GM18873 (cell line): ENCODE results near the gene KIAA0930.
"Not testable (repeated sequence)": the region's sequence is repeated elsewhere in the genome, so short reads cannot be mapped to it uniquely, and the experiment has no call there.

Source experiments
- ATAC-seq: cut with Tn5 transposase; IDR thresholded peaks from one replicate; pipeline ENCODE4 v1.9.1; 2021; ENCODE audit warnings: mild to moderate bottlenecking, moderate library complexity, moderate number of reproducible peaks; ENCODE audit not compliant: unreplicated experiment, low FRiP score

KIAA0930 gene

DNA sequence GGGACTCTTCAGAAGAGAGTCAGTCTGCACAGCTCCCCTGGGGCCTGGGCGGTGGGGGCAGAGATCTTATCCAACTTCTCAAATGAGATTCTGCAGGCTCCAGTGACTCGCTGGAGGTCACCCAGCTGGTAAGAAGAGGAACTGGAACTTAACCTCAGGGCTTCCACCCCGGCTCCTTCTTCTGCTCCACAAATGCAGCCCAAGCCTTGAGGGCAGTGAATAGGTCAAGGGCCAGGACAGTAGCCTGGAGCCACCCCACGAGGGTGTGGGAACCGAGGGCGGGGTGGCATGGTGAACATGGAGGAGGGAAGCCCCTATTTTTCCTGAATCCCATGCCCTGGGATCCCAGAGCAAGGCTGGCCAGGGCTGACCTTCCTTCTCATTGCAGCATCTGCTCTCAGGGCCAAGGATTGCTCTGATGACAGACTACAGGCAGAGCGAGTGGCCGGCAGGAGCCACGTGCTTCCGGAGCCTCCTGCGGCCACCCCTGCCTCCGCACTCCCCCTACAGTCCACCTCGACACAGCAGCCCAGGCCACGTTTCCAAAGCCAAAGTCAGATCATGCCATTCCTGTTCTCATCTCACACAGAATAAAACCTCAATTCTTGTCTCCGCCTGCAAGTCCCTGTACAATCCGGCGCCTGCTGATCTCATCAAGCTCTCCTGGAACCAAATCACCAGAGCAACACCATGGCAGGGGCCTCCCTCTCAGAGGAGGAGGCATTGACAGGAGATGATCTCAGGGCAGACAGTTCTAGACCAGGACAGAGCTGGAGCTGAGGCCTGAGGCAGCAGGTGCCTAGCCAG is 23.0 kb upstream of the KIAA0930 start:
- ATAC-seq: peak; percentile 66

DNA sequence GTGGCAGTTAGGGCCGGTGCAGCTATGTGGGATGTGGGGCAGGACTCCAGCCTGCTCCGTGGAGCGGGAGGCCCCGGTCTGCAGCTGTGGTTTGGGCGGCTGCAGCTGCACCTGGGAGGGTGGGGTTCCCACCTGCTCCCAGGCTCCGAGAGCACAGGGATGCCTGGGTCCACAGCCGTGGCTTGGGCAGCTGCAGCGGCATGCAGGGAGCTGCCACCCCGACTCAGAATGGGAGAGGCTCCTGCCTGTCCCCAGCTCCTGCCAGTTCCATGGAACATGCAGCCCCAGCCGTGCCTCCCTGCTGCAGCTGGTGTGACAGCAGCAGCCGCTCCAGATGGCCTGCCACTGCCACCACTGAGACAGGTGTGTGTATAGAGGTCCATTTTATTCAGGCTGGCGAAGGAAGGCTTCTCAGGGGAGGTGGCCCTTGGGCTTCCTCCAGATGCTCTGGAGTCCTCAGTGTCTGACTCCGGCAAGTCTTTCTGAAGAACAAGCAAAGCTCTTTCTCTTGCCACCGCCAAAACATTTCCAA is 22.3 kb upstream of the KIAA0930 start:
- peak; percentile 39 for ATAC-seq

DNA sequence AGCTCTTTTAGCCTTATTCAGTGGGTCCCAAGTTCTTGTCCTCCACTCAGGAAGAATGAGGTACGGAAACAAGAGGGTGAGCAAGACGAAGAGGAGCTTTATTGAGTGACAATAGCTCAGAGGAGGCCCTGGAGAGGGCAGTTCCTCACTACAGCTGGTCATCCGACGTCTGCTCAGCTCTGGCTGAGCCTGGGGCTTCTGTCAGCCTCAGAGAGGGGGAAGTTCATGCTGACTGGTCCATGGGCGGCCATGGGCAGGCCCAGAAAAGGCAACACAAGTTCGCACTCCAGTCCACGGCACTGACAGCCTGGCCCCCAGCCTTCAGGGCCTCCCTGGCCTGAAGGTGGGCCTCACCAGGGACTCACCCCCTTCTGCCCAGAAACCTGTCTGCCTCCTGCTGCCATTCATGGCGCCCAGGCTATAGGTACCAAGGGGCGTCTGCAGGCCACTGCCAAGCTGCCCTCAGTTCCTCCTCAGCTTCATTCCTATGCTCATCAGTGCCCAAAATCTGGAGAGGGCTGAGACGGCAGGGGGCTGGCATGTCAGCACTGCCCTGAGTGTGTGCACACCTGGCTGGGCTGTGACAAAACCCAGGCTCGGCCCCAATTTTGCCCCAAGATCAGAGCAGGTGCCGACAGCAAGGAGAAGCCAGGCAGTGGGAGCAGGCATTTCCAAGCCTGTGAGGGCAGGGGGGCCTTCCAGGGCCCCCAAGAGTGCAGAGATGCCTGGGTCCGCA is 21.7 kb upstream of the KIAA0930 start:
- no peak for ATAC-seq

DNA sequence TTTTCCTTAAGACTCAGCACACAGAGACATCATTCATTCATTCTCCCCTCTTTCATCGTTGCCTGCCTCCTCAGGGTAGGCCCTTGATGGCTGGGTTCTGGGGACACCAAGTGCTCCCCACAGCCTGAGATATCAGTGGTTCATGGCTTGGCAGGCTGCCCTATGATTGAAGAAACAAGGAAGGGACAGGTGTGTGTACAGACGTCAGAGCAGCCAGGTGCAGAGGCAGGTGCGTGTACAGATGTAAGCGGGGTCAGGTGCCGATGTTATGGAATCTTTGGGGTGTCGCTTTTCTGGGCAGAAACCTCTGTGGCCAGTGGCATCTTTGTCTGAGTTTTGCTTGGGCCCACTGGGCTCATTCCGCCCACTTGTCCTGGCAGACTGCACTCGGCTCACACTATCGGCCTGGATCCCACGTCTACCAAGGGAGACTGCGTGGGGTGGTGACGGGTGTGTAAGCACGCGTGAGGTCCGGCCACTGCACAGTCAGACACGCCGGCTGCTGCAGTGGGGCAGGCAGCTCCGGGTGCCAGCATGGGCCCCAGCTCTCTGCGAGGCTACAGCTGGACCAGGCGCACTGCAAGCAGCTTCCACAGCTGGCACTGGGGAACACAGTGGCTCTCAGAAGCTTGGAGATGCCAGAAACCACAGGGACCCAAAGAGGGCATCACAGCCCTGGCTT is 20.9 kb upstream of the KIAA0930 start:
- no peak for ATAC-seq

DNA sequence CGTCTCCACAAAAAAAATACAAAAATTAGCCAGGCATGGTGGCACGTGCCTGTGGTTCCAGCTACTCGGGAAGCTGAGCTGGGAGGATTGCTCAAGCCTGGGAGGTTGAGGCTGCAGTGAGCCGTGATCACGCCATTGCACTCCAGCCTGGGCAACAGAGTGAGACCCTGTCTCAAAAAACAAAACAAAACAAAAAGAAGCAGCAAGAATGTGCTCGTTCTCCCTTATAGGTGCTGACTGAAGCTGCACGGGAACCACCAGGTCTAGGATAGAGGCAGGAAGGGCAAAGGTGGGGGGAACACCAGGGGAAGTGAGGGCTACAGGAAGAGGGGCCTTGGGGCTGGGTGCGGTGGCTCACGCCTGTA is 19.7 kb upstream of the KIAA0930 start:
- ATAC-seq: not testable (repeated sequence)

DNA sequence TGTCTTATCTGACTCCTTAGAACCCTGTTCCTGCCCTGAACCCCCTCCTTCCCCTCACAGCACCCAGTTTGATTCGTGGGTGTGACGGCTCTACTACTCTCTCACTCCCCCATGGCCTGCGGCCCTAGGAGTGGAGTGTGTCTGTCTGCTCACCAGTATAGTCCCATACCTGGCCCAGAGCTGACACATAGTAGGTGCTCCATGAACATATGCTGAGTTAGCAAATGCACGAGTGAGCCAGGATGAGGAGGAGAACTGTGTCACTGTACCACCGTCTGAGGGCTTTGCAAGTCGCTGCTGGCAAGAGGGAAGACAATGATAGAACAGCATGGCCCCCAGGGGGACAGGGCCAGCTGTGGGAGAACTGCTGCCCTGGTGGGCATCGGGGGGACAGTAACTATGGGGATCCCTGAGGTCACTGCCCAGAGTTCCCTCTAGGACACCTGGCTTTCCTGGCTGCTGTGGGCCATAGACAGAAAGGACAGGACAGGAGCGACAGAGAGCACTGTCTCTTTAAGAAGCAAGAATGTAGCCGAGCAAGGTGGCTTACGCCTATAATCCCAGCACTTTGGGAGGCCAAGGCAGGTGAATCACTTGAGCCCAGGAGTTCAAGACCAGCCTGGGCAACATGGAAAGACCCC is 19.2 kb upstream of the KIAA0930 start:
- ATAC-seq: no peak

DNA sequence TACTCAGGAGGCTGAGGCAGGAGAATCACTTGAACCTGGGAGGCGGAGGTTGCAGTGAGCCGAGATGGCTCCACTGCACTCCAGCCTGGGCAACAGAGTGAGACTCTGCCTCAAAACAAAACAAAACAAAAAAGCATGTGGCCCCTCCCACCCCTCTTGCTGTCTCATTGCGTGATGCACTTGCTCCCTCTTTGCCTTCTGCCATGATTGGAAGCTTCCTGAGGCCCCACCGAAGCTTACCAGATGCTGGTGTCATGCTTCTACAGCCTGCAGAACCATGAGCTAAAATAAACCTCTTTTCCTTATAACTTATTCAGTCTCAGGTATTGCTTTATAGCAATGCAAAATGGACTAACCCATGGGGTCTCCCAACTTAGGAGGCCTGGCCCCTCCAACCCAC is 17.2 kb upstream of the KIAA0930 start:
- ATAC-seq: not testable (repeated sequence)

DNA sequence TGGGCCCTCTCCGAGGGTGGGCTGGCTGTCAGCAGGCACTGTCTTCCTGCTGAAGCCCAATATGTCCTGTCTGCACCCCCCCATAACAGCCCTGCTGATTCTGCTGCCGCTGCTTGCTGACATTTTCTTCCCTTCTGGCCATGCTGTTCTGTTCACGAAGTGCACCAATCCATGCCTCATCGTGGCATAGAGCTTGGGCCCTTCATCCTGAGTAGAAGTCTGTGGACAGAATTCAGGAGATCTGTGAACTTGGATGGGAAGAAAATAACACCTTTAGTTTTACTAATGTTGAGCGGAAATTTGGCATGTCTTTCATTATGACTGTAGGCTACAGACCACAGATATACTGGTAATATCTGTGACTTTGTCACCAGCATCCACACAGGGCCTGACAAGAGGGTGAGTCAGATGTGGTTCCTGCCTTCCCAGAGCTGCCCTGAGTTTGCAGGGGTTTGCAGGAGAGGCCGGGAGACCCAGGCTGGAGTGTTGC is 14.1 kb upstream of the KIAA0930 start:
- ATAC-seq: no peak

DNA sequence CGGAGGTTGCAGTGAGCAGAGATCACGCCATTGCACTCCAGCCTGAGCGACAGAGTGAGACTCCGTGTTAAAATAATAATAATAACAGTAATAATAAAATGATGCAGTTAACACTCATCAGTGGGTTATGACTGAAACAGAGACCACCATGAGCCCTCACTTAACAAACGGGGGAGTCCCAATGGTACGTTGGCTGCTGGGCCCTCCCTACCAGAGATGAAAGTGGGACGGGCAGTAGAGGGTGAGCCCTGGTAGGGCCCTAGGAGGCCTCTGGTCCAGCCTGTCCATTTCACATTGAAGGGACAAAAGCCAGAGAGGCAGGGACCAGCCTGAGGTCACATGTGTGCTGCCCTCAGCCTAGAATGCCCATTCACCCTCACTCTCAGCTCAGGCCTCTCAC is 13.7 kb upstream of the KIAA0930 start:
- no peak for ATAC-seq

DNA sequence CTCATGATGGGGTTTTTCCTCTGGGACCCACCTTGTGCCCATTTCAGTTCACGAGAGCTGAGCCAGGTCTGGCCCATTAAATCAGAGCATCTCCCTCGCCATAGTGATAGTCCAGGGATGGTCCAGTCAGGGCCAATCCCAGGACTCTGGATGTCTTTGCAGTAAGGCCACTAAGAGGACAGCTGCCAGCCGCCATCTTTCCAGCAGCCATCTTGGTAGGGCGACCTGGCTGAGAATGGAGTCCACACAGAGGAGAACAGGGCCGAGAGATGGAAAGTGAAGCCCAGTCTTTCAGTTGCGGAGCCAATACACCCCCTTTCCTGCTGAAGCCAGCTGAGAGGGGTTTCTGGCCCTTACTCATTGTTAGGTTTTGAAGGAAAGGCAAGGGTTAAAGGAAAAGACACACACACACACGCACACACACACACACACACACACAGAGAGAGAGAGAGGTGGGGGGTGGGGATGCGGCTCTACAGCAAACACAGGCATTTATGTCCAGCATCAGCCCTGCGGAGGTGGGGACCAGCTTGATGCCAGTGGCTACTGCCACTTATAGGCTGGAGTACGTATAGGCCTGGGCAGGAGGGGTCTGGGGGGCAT is 12.4 kb upstream of the KIAA0930 start:
- ATAC-seq: no peak

DNA sequence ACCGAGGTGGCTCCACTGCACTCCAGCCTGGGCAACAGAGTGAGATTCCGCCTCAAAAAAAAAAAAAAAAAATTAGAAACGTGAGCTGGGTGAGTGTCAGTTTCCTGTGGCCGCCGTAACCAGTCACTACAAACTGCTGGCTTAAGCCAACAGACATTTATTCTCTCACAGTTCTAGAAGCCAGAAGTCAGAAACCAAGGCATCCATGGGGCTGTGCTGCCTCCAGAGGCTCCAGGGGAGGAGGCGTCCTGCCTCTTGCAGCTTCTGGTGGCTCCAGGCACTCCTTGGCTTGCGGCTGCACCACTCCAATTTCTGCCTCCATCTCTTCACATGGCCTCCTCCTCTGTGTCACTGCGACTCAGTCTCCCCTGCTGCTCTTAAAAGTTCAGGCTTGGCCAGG is 11.1 kb upstream of the KIAA0930 start:
- ATAC-seq: no peak

DNA sequence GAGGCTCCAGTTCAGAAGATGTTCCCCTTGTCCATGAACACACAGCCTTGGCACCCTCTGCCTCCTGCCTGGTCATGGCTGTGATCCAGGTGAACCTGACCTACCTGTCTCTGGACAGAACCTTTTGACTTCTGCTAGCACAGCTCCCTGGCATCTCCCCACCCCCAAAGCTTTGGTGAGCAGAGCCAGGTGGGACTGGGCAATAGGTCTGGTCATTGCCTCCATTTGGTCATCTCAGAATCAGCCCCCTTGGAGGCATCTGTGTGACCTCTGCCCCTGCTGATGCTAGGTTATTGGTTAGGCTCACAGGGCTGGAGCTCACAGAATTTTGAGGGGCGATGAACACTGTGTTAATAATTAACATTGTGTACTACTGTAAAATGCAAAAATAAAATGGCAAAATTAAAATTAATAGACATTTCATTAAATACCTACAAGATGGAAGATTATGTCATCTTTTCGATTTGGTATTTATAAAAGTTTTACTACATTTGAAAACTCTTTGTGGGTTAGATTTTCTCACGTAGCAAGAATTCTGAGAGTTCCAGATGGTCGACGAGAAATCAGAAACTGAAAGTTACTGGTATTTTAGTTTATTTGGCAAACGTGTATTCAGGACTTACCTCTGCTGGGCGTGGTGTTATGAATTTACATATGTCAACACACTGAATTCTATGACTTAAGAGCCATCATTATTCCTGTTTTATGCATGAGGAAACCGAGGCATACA is 8.3 kb upstream of the KIAA0930 start:
- peak; percentile 61 for ATAC-seq

DNA sequence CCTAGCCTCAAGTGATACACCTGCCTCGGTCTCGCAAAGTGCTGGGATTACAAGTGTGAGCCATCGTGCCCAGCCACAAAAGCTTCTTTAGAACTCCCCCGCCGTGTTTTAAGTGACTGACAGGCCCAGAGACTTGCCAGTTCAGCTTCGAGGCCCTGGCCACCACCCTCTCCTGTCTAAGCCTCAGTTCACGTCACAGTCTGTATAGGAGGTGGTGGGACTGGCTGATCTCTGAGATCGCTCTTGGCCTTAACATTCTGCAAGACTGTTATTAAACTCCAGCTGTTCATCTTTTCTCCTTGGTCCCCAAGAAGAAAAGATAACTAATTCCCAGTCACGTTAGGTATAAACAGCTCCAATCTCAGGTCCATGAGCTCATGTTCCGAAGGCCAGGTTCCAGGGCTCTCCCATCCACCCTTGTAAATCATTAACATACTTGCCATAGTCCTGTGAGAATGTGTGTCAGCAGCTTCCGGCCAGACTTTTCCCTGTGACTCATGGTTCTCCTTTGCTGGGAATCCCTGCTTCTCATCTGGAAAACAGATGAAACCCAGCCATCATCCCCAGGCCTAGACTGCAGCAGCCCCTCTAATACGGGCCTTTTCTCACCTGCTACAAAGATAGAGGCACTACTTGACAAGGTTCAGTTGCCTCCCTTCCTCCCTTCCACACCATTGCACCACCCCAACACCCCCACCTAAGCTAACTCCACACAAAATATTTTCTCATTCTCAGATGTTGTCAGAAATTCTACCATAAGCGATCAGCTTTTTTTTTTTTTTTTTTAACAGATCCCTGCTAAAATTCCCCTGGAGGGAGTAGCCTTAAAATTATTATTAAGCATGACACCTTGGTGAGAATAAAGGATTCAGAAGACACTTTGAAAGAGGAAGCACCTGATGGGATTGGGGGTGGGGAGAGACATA is 5.6 kb upstream of the KIAA0930 start:
- no peak for ATAC-seq

DNA sequence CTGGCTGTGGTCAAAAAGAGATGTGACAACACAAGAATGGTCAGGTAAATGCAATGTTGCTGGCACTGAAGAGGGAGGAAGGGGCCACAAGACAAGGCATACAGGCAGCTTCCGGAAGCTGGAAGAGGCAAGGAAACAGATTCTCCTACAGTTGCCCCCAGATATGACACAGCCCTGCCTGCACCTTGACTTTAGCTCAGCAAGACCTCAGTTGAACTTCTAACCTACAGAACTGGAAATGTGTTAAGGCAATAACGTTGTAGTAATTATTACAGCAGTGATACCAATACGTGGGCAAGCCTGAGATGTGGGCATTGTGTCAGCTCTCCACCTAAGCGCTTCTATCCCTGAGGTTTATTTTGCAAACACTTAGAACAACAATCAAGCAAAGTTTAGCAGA is 4.2 kb upstream of the KIAA0930 start:
- no peak for ATAC-seq

DNA sequence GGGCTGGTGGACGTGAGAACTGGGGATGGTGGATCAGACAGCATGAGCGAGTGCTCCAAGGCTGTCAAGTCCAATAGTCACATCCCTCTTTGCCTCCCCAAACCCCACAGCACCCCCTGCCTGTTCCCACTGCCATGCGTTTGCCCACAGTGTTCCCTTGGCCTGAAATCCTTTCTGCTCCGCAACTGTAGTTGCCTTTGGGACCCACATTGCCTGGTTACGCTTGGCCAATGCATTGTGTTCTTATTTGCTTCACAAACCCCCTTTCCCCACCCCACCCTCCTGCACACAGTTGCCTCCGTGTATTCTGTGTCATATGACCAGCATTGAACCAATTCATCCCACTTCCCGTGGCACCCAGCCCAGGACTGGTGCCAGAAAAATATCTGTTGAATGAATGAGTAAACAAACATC is 2.1 kb upstream of the KIAA0930 start:
- no peak for ATAC-seq

DNA sequence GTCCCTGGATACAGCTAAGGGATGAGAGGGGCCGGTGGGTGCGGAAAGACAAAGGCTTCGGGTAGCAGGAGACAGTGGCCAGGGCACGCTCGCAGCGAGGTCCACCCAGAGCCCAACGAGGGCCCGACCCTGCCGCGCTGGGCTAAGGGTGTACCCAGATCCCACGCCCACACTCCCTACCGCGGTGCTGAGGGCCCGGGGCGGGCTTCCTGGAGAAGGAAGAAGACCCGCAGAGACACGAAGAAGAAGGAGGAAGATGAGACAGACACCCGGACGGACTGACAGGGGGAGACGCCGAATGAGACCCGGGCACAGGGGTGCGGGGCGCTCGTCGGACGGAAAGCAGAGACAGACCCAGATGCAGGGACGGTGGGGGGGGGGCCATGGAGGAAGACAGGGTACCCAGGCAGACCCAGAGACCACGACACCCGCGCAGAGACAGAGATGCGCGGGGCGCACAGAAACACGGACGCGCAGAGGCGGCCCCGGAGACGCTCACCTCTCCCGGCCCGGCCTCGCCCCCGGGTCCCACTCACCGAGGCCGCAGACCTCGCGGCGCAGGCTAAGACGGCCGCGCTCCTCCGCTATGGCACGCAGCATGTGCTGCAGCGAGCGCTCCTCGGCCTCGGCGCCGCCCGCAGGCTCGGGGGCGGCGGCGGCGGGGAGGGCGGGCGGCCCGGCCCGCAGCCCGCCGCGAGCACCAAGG is 437 bp downstream of the KIAA0930 start:
- no peak for ATAC-seq

DNA sequence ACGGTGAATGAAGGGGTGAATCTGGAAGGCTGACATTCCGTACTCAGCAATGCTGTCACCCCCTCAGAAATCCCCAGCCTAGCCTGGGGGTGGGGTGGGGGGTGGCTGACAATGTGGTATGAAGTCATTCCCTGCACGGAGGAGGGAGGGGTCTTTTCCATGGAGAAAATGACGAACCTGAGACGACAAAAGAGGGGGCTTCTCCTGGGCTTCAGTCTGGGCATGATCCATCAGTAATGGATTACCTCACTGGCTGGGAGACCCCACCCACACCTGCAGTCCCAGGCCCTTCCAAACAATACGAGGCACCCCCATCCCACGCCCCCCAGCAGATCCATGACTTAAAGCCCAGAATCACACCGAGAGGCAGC is 1.0 kb downstream of the KIAA0930 start:
- no peak for ATAC-seq
